Spleen (tissue), 11 donors: ENCODE results near the gene MPPED2. TPM values are rescaled to one million over a fixed set of nuclear protein-coding genes. Genes with fewer than 3 reads are reported as not detected.

Experiments used
- DNase-seq: peaks from one replicate; pipeline ENCODE4 v3.0.0-alpha.2; 2020
- H3K27ac ChIP-seq, 8 donors: fragments of 200-600 bp; sonication (generic) in 7 of 8; 1 replicate in 4 of 8; 2 replicates in 4 of 8; pipeline versions ENCODE4 v1.5.0 to v1.8.0; 2016 to 2021; ENCODE audit warnings: inconsistent platforms in 4 of 8, mild to moderate bottlenecking in 4 of 8, moderate library complexity in 1 of 8
- H3K27me3 ChIP-seq, 7 donors: fragments of 200-600 bp; sonication (generic) in 6 of 7; replicated peaks in 1 of 7; 1 replicate in 4 of 7; 2 replicates in 3 of 7; pipeline versions ENCODE4 v1.5.0 to v1.8.0; 2016 to 2021; ENCODE audit warnings: inconsistent platforms in 3 of 7, mild to moderate bottlenecking in 1 of 7
- H3K36me3 ChIP-seq, 6 donors: fragments of 200-600 bp; sonication (generic) in 5 of 6; 1 replicate in 4 of 6; 2 replicates in 2 of 6; pipeline versions ENCODE4 v1.5.0 to v1.8.0; 2016 to 2021; ENCODE audit warnings: inconsistent platforms in 2 of 6
- H3K4me1 ChIP-seq, 6 donors: fragments of 200-600 bp; sonication (generic) in 5 of 6; 1 replicate in 3 of 6; 2 replicates in 3 of 6; pipeline versions ENCODE4 v1.5.0 to v1.8.0; 2016 to 2021; ENCODE audit warnings: inconsistent platforms in 3 of 6
- H3K4me3 ChIP-seq, 8 donors: fragments of 200-600 bp; sonication (generic) in 7 of 8; 1 replicate in 4 of 8; 2 replicates in 4 of 8; pipeline versions ENCODE4 v1.5.0 to v1.8.0; 2016 to 2021; ENCODE audit warnings: inconsistent platforms in 4 of 8, mild to moderate bottlenecking in 4 of 8, moderate library complexity in 2 of 8
- H3K9me3 ChIP-seq, 8 donors: fragments of 200-600 bp; sonication (generic) in 7 of 8; 1 replicate in 4 of 8; 2 replicates in 4 of 8; pipeline versions ENCODE4 v1.5.0 to v1.8.0; 2016 to 2021; ENCODE audit warnings: inconsistent platforms in 4 of 8
- CTCF ChIP-seq, 11 experiments: fragments of 200-600 bp in 7 of 11; fragments of 450-650 bp in 4 of 11; sonication (generic) in 4 of 11; IDR thresholded peaks in 8 of 11; conservative IDR thresholded peaks in 3 of 11; 1 replicate in 7 of 11; 2 replicates in 4 of 11; pipeline versions ENCODE4 v1.4.0 to v1.8.0; 2016 to 2021; ENCODE audit warnings: antibody characterized with exemption in 11 of 11, inconsistent platforms in 4 of 11, mild to moderate bottlenecking in 1 of 11
- POLR2A ChIP-seq, 3 donors: fragments of 450-650 bp; IDR thresholded peaks; one replicate each; pipeline ENCODE4 v1.5.1; 2017; ENCODE audit warnings: antibody characterized with exemption in 3 of 3, mild to moderate bottlenecking in 1 of 3
- POLR2AphosphoS5 ChIP-seq, 3 donors: sonication (generic); formaldehyde crosslinking; IDR thresholded peaks; one replicate each; pipeline ENCODE4 v1.5.1; 2017; ENCODE audit warnings: antibody characterized with exemption in 3 of 3
- WGBS, 5 donors: extraction: QIAGEN DNeasy Blood & Tissue Kit in 3 of 5; methylation state at CpG; one replicate each; pipeline versions ENCODE4 v1.1.5 to v1.1.7; 2013 to 2018; 5-methylcytosine and 5-hydroxymethylcytosine counted together
- intact Hi-C: fragments of 100-400 bp; cut with DNase I; formaldehyde crosslinking; loops from one replicate; pipeline ENCODE4 v1.15.0; 2023; ENCODE audit warnings: low total_unique reads
- polyA plus RNA-seq, 3 donors: library from polyadenylated mRNA; stranded (reverse); fragments of 200-250 nt; gene quantifications; one replicate each; pipeline ENCODE4 v1.2.1, GENCODE V29; 2013
- total RNA-seq, 7 donors: library from RNA; depleted of rRNA in 3 of 7; stranded (reverse); fragments of >200 nt in 3 of 7; fragmentation: NEBNext Ultra II Directional in 4 of 7; extraction: Animal tissue kit (Norgen Biotek cat#: 25700) in 4 of 7; gene quantifications; one replicate each; pipeline versions ENCODE4 v1.1.0 to v1.2.1, GENCODE V29; 2016 to 2021
- donor health status: healthy with polysubstance abuse.
- donor health status: DM: no; HTN: no; CAD: no; lungs with moderate emphysema.
- donor health status: DM: no; HTN: no; CAD: no.
- donor health status: Bipolar disorder and iron deficiency.
- donor health status: healthy.
- donor health status: DM: no; HTN: no; CAD: no.
- donor health status: DM: yes; HTN: yes; CAD: no.

Gene MPPED2
- total and polyA plus RNA-seq, 10 donors: 0.72 to 14.6 (median 5.2) TPM

- TF ChIP-seq CTCF (IDR thresholded peaks at IDR 0.05 in 8 of 11, conservative IDR thresholded peaks at IDR 0.05 in 3 of 11) (no peak), POLR2A (IDR thresholded peaks at IDR 0.05) (no peak), POLR2AphosphoS5 (IDR thresholded peaks at IDR 0.05) (no peak)
- intact Hi-C loops: no loop called here
Observed at GRCh38 chr11:30527566-30527965, 58.6 kb downstream of the MPPED2 start.

DNA sequence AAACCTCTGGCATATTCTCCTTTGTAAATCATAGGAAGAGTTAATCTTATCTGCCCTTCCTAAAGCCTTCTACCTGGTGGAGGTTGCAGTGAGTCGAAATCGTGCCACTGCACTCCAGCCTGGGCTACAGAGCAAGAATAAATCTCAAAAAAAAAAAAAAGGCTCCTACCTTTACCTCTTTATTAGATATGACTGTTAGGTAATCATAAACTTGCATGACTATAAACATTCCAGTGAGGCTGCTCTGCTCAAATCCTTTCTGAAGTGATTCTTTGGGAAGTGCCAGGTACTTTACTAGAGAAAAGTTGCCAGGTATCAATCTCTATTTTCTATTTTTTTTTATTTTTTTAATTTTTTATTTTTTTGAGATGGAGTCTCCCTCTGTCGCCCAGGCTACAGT, 59.6 kb downstream of the MPPED2 start:
- DNase-seq: no peak
- Histone ChIP-seq H3K27me3 (no peaks in the 10 kb centered on the region), H3K4me3 (no peak overlapping the region), H3K36me3 (no peaks in the 10 kb centered on the region), H3K27ac (no peak overlapping the region), H3K4me1 (no peaks in the 10 kb centered on the region), H3K9me3 (no peaks in the 10 kb centered on the region)
- TF ChIP-seq POLR2AphosphoS5 (IDR thresholded peaks at IDR 0.05): no peak
- no peak for TF ChIP-seq CTCF (IDR thresholded peaks at IDR 0.05 in 8 of 11, conservative IDR thresholded peaks at IDR 0.05 in 3 of 11)
- TF ChIP-seq POLR2A (IDR thresholded peaks at IDR 0.05): no peak
- WGBS, 5 donors: 83 to 97% (median 88%) methylated on average over 3 of the region's 3 CpGs
- intact Hi-C loops: no loop called here

More at GRCh38 chr11:30527566-30527965, 58.6 kb downstream of the MPPED2 start:
- no peak for DNase-seq
- H3K27me3 ChIP-seq: no peaks in the 10 kb centered on the region
- 60 to 69% (median 61%) methylated on average over 3 of the region's 3 CpGs for WGBS, 5 donors
- no peaks in the 10 kb centered on the region for H3K36me3 ChIP-seq
- no peaks in the 10 kb centered on the region for H3K4me1 ChIP-seq
- no peak overlapping the region for H3K27ac ChIP-seq
- H3K9me3 ChIP-seq: no peaks in the 10 kb centered on the region
- no peak overlapping the region for H3K4me3 ChIP-seq

DNA sequence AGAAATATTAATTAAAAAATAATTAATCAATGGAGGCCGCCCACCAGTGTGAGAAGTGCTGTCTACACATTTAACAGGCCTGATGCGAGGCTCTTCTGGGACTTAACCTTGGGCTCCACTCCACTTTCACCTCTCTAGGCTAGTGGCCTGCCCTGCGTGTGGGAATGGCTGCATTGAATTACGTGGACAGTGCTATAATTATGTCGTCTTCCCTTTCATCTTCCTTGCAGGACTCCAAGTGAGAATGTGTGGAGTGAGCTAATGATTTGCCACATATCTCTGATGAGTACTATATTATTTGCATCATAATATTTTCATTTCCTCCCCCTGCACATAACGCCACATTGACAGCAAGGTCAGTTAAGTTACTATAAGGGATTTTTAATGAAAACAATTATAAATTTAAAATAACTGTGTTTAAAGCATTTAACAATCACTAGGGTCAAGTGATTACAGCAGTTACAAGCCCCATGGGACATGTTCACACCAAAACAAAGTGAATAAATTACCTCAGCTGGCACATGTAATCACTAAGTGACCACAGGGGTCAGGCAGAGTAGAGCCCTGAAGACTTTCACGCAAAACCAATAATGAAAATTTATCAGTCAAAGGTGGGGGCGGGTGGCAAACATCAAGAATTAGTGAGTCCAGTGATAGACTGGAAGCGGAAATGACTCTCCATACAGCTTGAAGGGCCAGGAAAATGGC, 63.5 kb downstream of the MPPED2 start:
- TF ChIP-seq CTCF (IDR thresholded peaks at IDR 0.05 in 8 of 11, conservative IDR thresholded peaks at IDR 0.05 in 3 of 11) (no peak), POLR2A (IDR thresholded peaks at IDR 0.05) (no peak), POLR2AphosphoS5 (IDR thresholded peaks at IDR 0.05) (no peak)
- no peaks in the 10 kb centered on the region for H3K27me3 ChIP-seq
- no peaks in the 10 kb centered on the region for H3K9me3 ChIP-seq
- no peak overlapping the region for H3K4me3 ChIP-seq
- intact Hi-C loops: no loop called here
- WGBS, 5 donors: 74 to 89% (median 84%) methylated on average over 9 of the region's 9 CpGs
- H3K36me3 ChIP-seq: no peaks in the 10 kb centered on the region
- DNase-seq: no peak
- H3K4me1 ChIP-seq: no peaks in the 10 kb centered on the region
- no peak overlapping the region for H3K27ac ChIP-seq

DNA sequence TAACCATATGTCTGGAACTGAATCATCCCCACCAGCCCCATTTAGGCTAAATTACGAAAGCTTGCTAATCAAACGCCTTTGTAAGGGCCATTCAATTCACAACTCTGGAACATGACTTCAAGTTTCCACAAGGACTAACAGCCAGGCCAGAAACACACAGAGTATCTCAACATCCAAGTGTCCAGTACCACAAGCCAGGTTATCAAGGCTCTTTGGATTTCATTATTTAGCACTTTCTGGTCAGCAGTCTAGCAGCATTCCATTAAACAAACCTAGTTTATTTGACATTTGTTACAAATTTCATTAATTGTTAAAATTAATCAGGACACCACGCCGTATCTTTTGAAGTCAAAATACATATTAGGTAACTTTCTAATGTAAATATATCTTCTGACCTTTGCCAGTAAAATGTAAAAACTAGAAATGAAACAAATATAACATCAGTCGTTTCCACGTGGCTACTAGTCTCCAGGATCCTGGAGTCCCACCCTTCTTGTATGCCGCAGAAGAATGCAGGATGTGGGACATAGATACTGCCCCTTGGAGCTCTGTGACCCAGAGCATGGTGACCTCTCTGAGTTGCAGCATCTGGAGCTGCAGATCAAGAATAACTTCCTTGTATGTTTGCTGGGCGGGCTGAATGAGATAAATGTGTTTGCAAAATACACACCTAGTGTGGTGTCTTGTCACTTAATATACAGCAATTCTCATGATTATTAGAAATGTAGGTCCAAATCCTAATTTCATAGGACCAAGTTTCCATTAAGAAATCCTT, 64.7 kb downstream of the MPPED2 start:
- TF ChIP-seq CTCF (IDR thresholded peaks at IDR 0.05 in 8 of 11, conservative IDR thresholded peaks at IDR 0.05 in 3 of 11): no peak
- no peak for TF ChIP-seq POLR2A (IDR thresholded peaks at IDR 0.05)
- TF ChIP-seq POLR2AphosphoS5 (IDR thresholded peaks at IDR 0.05): no peak
- H3K27me3 ChIP-seq: no peaks in the 10 kb centered on the region
- H3K4me3 ChIP-seq: no peak overlapping the region
- WGBS, 5 donors: 78 to 89% (median 83%) methylated on average over 8 of the region's 8 CpGs
- DNase-seq: no peak
- H3K27ac ChIP-seq: no peak overlapping the region
- H3K36me3 ChIP-seq: no peaks in the 10 kb centered on the region
- no peaks in the 10 kb centered on the region for H3K9me3 ChIP-seq
- intact Hi-C loops: no loop called here
- H3K4me1 ChIP-seq: no peaks in the 10 kb centered on the region
